HEK293 (cell line): ENCODE data around the gene CASK.
"Not testable (repeated sequence)": the region's sequence is repeated elsewhere in the genome, so short reads cannot be mapped to it uniquely, and the experiment has no call there.

Experiments
- CTCF ChIA-PET: fragments of 350-600 bp; formaldehyde crosslinking; extraction: SDS; loops from one replicate; lab custom pipeline; 2021; ENCODE audit warnings: antibody characterized with exemption; lab: Yijun Ruan, JAX
- POLR2A ChIA-PET: fragments of 300-600 bp; formaldehyde crosslinking; extraction: SDS; loops from one replicate; lab custom pipeline; 2020; ENCODE audit warnings: antibody characterized with exemption, inconsistent platforms; lab: Yijun Ruan, JAX
- H3K27ac ChIP-seq: fragments of 200-500 bp; sonication (Bioruptor generic); 2 replicates; pipeline ENCODE4 v1.5.1; 2014; ENCODE audit warnings: low read depth, low read length, control low read depth, inconsistent platforms; ENCODE audit errors: extremely low read depth
- H3K36me3 ChIP-seq, 2 experiments: fragments of 200-500 bp in 1 of 2; sonication (Bioruptor generic) in 1 of 2; 1 replicate in 1 of 2; 2 replicates in 1 of 2; pipeline ENCODE4 v1.5.1; 2014 to 2017; ENCODE audit warnings: inconsistent platforms in 2 of 2, low read length in 2 of 2; ENCODE audit not compliant: control insufficient read depth in 2 of 2, insufficient read depth in 1 of 2
- H3K4me1 ChIP-seq: fragments of 200-500 bp; sonication (Bioruptor generic); 2 replicates; pipeline ENCODE4 v1.5.1; 2014; ENCODE audit warnings: mild to moderate bottlenecking, low read length, inconsistent platforms; ENCODE audit not compliant: control insufficient read depth, insufficient read depth
- H3K4me3 ChIP-seq: 2 replicates; pipeline ENCODE4 v1.5.1; 2011; ENCODE audit warnings: low read depth, mild to moderate bottlenecking, control low read depth, low read length, moderate library complexity
- H3K9me3 ChIP-seq: fragments of 200-500 bp; sonication (Bioruptor generic); 2 replicates; pipeline ENCODE4 v1.5.1; 2014; ENCODE audit warnings: low read depth, low read length, inconsistent platforms; ENCODE audit not compliant: control insufficient read depth, insufficient read depth
- EGR2 ChIP-seq: fragments of 450-650 bp; formaldehyde crosslinking; IDR thresholded peaks from 2 replicates; pipeline ENCODE4 v1.5.1; 2016; ENCODE audit warnings: low read depth, missing biosample characterization, missing genetic modification characterization
- PRDM1 ChIP-seq: fragments of 450-650 bp; formaldehyde crosslinking; IDR thresholded peaks from 2 replicates; pipeline ENCODE4; 2016; ENCODE audit warnings: missing biosample characterization, missing genetic modification characterization
- REST ChIP-seq: fragments of 450-650 bp; formaldehyde crosslinking; IDR thresholded peaks from 2 replicates; pipeline ENCODE4 v1.5.1; 2016; ENCODE audit warnings: missing biosample characterization, missing genetic modification characterization
- TRIM28 ChIP-seq: IDR thresholded peaks from 2 replicates; pipeline ENCODE4 v1.6.1; 2011; ENCODE audit warnings: low read length, control low read depth, borderline replicate concordance
- ZBTB20 ChIP-seq: fragments of 450-650 bp; formaldehyde crosslinking; IDR thresholded peaks from 2 replicates; pipeline ENCODE4 v1.5.1; 2016; ENCODE audit warnings: missing biosample characterization, missing genetic modification characterization
- ZBTB21 ChIP-seq: fragments of 450-650 bp; formaldehyde crosslinking; IDR thresholded peaks from 2 replicates; pipeline ENCODE4 v1.5.1; 2017; ENCODE audit warnings: missing biosample characterization, missing genetic modification characterization
- ZNF121 ChIP-seq: fragments of 450-650 bp; formaldehyde crosslinking; IDR thresholded peaks from 2 replicates; pipeline ENCODE4 v1.5.1; 2016; ENCODE audit warnings: missing biosample characterization, missing genetic modification characterization
- ZNF214 ChIP-seq: fragments of 450-650 bp; formaldehyde crosslinking; IDR thresholded peaks from 2 replicates; pipeline ENCODE4 v1.5.1; 2017; ENCODE audit warnings: missing biosample characterization, mild to moderate bottlenecking, missing genetic modification characterization, borderline replicate concordance
- ZNF311 ChIP-seq: fragments of 450-650 bp; formaldehyde crosslinking; IDR thresholded peaks from 2 replicates; pipeline ENCODE4 v1.5.1; 2017; ENCODE audit warnings: missing biosample characterization, missing genetic modification characterization, borderline replicate concordance
- ZNF571 ChIP-seq: fragments of 450-650 bp; formaldehyde crosslinking; IDR thresholded peaks from 2 replicates; pipeline ENCODE4 v1.5.0; 2017; ENCODE audit warnings: missing biosample characterization, missing genetic modification characterization
- ZNF580 ChIP-seq: fragments of 450-650 bp; formaldehyde crosslinking; IDR thresholded peaks from 2 replicates; pipeline ENCODE4 v1.5.1; 2016; ENCODE audit warnings: missing biosample characterization, missing genetic modification characterization
- ZNF600 ChIP-seq: fragments of 450-650 bp; formaldehyde crosslinking; IDR thresholded peaks from 2 replicates; pipeline ENCODE4 v1.5.1; 2016; ENCODE audit warnings: missing biosample characterization, missing genetic modification characterization
- ZNF624 ChIP-seq: fragments of 450-650 bp; formaldehyde crosslinking; IDR thresholded peaks from 2 replicates; pipeline ENCODE4 v1.5.1; 2017; ENCODE audit warnings: missing biosample characterization, missing genetic modification characterization
- ZNF645 ChIP-seq: fragments of 450-650 bp; formaldehyde crosslinking; IDR thresholded peaks from 2 replicates; pipeline ENCODE4; 2016; ENCODE audit warnings: missing biosample characterization, missing genetic modification characterization
- ZNF76 ChIP-seq: fragments of 450-650 bp; formaldehyde crosslinking; IDR thresholded peaks from 2 replicates; pipeline ENCODE4; 2016; ENCODE audit warnings: low read depth, missing biosample characterization, missing genetic modification characterization, borderline replicate concordance
- ZNF792 ChIP-seq: fragments of 450-650 bp; formaldehyde crosslinking; IDR thresholded peaks from 2 replicates; pipeline ENCODE4 v1.5.1; 2016; ENCODE audit warnings: missing biosample characterization, missing genetic modification characterization
- TF ChIP-seq, protein P1 (sequence below): fragments of 450-650 bp; formaldehyde crosslinking; IDR thresholded peaks from 2 replicates; pipeline ENCODE4 v1.5.1; 2016; ENCODE audit warnings: missing biosample characterization, missing genetic modification characterization
- TF ChIP-seq, protein P2 (sequence below): fragments of 450-650 bp; formaldehyde crosslinking; IDR thresholded peaks from 2 replicates; pipeline ENCODE4 v1.5.1; 2016; ENCODE audit warnings: missing biosample characterization, missing genetic modification characterization
- TF ChIP-seq, protein P3 (sequence below): fragments of 450-650 bp; formaldehyde crosslinking; IDR thresholded peaks from 2 replicates; pipeline ENCODE4 v1.5.1; 2016; ENCODE audit warnings: missing biosample characterization, missing genetic modification characterization
- TF ChIP-seq, protein P4 (sequence below): fragments of 450-650 bp; formaldehyde crosslinking; IDR thresholded peaks from 2 replicates; pipeline ENCODE4 v1.5.0; 2017; ENCODE audit warnings: missing biosample characterization, missing genetic modification characterization, borderline replicate concordance

Gene CASK

GRCh38 chrX:41514179-41514578, 409.2 kb downstream of the CASK start (continued):
- TF ChIP-seq ZNF645 (tag by site-specific recombination) (no peak), ZNF624 (tag by site-specific recombination) (no peak), PRDM1 (tag by site-specific recombination) (no peak), ZNF600 (tag by site-specific recombination) (no peak), ZNF571 (tag by site-specific recombination) (no peak), ZNF121 (no peak), TRIM28 (no peak), ZBTB21 (tag by site-specific recombination) (no peak), ZNF580 (tag by site-specific recombination) (no peak), ZNF76 (no peak)
- TF ChIP-seq, protein P1, sequence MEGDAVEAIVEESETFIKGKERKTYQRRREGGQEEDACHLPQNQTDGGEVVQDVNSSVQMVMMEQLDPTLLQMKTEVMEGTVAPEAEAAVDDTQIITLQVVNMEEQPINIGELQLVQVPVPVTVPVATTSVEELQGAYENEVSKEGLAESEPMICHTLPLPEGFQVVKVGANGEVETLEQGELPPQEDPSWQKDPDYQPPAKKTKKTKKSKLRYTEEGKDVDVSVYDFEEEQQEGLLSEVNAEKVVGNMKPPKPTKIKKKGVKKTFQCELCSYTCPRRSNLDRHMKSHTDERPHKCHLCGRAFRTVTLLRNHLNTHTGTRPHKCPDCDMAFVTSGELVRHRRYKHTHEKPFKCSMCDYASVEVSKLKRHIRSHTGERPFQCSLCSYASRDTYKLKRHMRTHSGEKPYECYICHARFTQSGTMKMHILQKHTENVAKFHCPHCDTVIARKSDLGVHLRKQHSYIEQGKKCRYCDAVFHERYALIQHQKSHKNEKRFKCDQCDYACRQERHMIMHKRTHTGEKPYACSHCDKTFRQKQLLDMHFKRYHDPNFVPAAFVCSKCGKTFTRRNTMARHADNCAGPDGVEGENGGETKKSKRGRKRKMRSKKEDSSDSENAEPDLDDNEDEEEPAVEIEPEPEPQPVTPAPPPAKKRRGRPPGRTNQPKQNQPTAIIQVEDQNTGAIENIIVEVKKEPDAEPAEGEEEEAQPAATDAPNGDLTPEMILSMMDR: no peak
- TF ChIP-seq, protein P2, sequence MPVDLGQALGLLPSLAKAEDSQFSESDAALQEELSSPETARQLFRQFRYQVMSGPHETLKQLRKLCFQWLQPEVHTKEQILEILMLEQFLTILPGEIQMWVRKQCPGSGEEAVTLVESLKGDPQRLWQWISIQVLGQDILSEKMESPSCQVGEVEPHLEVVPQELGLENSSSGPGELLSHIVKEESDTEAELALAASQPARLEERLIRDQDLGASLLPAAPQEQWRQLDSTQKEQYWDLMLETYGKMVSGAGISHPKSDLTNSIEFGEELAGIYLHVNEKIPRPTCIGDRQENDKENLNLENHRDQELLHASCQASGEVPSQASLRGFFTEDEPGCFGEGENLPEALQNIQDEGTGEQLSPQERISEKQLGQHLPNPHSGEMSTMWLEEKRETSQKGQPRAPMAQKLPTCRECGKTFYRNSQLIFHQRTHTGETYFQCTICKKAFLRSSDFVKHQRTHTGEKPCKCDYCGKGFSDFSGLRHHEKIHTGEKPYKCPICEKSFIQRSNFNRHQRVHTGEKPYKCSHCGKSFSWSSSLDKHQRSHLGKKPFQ (tag by site-specific recombination): no peak

- H3K9me3 ChIP-seq, H3K4me1 ChIP-seq, H3K27ac ChIP-seq, POLR2A ChIA-PET, H3K36me3 ChIP-seq, H3K4me3 ChIP-seq: not testable (repeated sequence)
- CTCF ChIA-PET: interaction anchor here (0.6 kb wide), 1 partner anchor 29 kb away, joined by 3 read pairs; no protein-coding TSS in a partner anchor
These were observed 410.5 kb downstream of the CASK start for GRCh38 chrX:41512853-41513252.

DNA sequence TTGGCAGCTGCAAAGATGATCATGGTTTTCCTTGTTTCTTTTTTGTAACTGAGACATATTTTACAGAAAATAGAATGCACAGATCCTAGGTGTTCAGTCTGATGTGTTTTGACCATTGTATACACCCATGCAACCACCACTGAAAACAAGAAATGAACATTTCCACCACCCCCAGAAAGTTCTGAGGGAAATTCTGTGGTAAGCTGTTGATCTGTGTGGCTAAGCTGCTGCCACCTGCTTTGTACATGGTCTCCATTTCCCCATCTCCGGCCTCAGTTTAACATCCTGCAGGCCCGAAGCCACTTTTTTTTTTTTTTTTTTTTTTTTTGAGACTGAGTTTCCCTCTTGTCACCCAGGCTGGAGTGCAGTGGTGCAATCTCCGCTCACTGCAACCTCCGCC, 411.0 kb downstream of the CASK start:
- POLR2A ChIA-PET: no interaction called here
- H3K27ac ChIP-seq: no peak overlapping the region
- CTCF ChIA-PET: interaction anchor here (0.6 kb wide), 1 partner anchor 29 kb away, joined by 3 read pairs; no protein-coding TSS in a partner anchor
- no peak overlapping the region for H3K4me3 ChIP-seq
- H3K4me1 ChIP-seq: no peaks in the 10 kb centered on the region
- H3K36me3 ChIP-seq: no peaks in the 10 kb centered on the region
- no peaks in the 10 kb centered on the region for H3K9me3 ChIP-seq
- no peak for TF ChIP-seq ZNF624 (tag by site-specific recombination)
- no peak for TF ChIP-seq REST (tag by site-specific recombination)
- TF ChIP-seq ZNF792 (tag by site-specific recombination): no peak
- TF ChIP-seq, protein P3, sequence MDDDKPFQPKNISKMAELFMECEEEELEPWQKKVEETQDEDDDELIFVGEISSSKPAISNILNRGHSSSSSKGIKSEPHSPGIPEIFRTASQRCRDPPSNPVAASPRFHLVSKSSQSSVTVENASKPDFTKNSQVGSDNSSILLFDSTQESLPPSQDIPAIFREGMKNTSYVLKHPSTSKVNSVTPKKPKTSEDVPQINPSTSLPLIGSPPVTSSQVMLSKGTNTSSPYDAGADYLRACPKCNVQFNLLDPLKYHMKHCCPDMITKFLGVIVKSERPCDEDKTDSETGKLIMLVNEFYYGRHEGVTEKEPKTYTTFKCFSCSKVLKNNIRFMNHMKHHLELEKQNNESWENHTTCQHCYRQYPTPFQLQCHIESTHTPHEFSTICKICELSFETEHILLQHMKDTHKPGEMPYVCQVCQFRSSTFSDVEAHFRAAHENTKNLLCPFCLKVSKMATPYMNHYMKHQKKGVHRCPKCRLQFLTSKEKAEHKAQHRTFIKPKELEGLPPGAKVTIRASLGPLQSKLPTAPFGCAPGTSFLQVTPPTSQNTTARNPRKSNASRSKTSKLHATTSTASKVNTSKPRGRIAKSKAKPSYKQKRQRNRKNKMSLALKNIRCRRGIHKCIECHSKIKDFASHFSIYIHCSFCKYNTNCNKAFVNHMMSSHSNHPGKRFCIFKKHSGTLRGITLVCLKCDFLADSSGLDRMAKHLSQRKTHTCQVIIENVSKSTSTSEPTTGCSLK (tag by site-specific recombination): no peak
- TF ChIP-seq ZBTB20 (tag by site-specific recombination): no peak
- TF ChIP-seq ZNF311 (tag by site-specific recombination): no peak
- TF ChIP-seq, protein P4, sequence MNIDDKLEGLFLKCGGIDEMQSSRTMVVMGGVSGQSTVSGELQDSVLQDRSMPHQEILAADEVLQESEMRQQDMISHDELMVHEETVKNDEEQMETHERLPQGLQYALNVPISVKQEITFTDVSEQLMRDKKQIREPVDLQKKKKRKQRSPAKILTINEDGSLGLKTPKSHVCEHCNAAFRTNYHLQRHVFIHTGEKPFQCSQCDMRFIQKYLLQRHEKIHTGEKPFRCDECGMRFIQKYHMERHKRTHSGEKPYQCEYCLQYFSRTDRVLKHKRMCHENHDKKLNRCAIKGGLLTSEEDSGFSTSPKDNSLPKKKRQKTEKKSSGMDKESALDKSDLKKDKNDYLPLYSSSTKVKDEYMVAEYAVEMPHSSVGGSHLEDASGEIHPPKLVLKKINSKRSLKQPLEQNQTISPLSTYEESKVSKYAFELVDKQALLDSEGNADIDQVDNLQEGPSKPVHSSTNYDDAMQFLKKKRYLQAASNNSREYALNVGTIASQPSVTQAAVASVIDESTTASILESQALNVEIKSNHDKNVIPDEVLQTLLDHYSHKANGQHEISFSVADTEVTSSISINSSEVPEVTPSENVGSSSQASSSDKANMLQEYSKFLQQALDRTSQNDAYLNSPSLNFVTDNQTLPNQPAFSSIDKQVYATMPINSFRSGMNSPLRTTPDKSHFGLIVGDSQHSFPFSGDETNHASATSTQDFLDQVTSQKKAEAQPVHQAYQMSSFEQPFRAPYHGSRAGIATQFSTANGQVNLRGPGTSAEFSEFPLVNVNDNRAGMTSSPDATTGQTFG (tag by site-specific recombination): no peak
- TF ChIP-seq EGR2 (tag by site-specific recombination): no peak
- TF ChIP-seq ZNF214 (tag by site-specific recombination): no peak
